Hepatocyte (in vitro differentiated cells): ENCODE data around the gene PHF20. TPM values are rescaled to one million over a fixed set of nuclear protein-coding genes. Genes with fewer than 3 reads are reported as not detected.
A peak's percentile ranks its signal among the peaks of the same experiment; 100 is the strongest.

Source experiments
- DNase-seq: peaks from one replicate; pipeline ENCODE4 v3.0.0-alpha.2; 2016; ENCODE audit warnings: low spot score
- H2AFZ ChIP-seq: fragments of 200-600 bp; sonication (generic); 2 replicates; pipeline ENCODE4 v1.6.0; 2016; ENCODE audit warnings: antibody characterized with exemption, mild to moderate bottlenecking
- H3K27ac ChIP-seq: fragments of 200-600 bp; sonication (generic); 2 replicates; pipeline ENCODE4 v1.5.1; 2016; ENCODE audit warnings: mild to moderate bottlenecking
- H3K27me3 ChIP-seq: fragments of 200-600 bp; sonication (generic); 2 replicates; pipeline ENCODE4 v1.6.1; 2016
- H3K36me3 ChIP-seq: fragments of 200-600 bp; sonication (generic); replicated peaks from 2 replicates; pipeline ENCODE4 v1.5.1; 2016; ENCODE audit warnings: low read depth; ENCODE audit not compliant: insufficient read depth
- H3K4me1 ChIP-seq: fragments of 200-600 bp; sonication (generic); 2 replicates; pipeline ENCODE4 v1.5.1; 2016; ENCODE audit warnings: mild to moderate bottlenecking, moderate library complexity; ENCODE audit not compliant: insufficient read depth
- H3K4me2 ChIP-seq: fragments of 200-600 bp; sonication (generic); 2 replicates; pipeline ENCODE4 v1.6.0; 2016
- H3K4me3 ChIP-seq: fragments of 200-600 bp; sonication (generic); 2 replicates; pipeline ENCODE4 v1.5.1; 2016; ENCODE audit warnings: mild to moderate bottlenecking
- H3K79me2 ChIP-seq: fragments of 200-600 bp; sonication (generic); 2 replicates; pipeline ENCODE4 v1.6.0; 2017; ENCODE audit warnings: mild to moderate bottlenecking
- H3K9me2 ChIP-seq: fragments of 200-600 bp; sonication (generic); replicated peaks from 2 replicates; pipeline ENCODE4 v1.6.0; 2017; ENCODE audit warnings: mild to moderate bottlenecking; ENCODE audit not compliant: insufficient read depth
- H3K9me3 ChIP-seq: fragments of 200-600 bp; sonication (generic); 2 replicates; pipeline ENCODE4 v1.5.1; 2016; ENCODE audit warnings: low read depth, mild to moderate bottlenecking
- H4K20me1 ChIP-seq: fragments of 200-600 bp; sonication (generic); 2 replicates; pipeline ENCODE4 v1.6.0; 2016; ENCODE audit warnings: mild to moderate bottlenecking; ENCODE audit not compliant: insufficient read depth, poor library complexity, severe bottlenecking
- CTCF ChIP-seq: fragments of 200-600 bp; sonication (generic); IDR thresholded peaks from 2 replicates; pipeline ENCODE4 v1.5.1; 2016; ENCODE audit warnings: antibody characterized with exemption, mild to moderate bottlenecking; ENCODE audit not compliant: poor library complexity
- EZH2 ChIP-seq: fragments of 200-600 bp; sonication (generic); IDR thresholded peaks from 2 replicates; pipeline ENCODE4 v1.6.1; 2016; ENCODE audit warnings: antibody characterized with exemption, mild to moderate bottlenecking, borderline replicate concordance
- EZH2phosphoT487 ChIP-seq: fragments of 200-600 bp; sonication (generic); IDR thresholded peaks from one replicate; pipeline ENCODE4 v1.6.1; 2018; ENCODE audit warnings: antibody characterized with exemption, mild to moderate bottlenecking, low read depth, moderate library complexity; ENCODE audit not compliant: unreplicated experiment, severe bottlenecking
- WGBS: methylation state at CpG from one replicate; pipeline ENCODE4 v1.1.6; 2016; ENCODE audit warnings: low lambda C conversion rate; ENCODE audit errors: missing lambda C conversion rate; 5-methylcytosine and 5-hydroxymethylcytosine counted together
- polyA plus RNA-seq: library from polyadenylated mRNA; unstranded; fragments of >200 nt; fragmentation: Nextera tagmentation; extraction: Ambion mirVana; gene quantifications from 2 replicates; pipeline ENCODE4 v1.2.1, GENCODE V29; 2016
- total RNA-seq: library from RNA; depleted of rRNA; stranded (reverse); fragments of >200 nt; gene quantifications from 2 replicates; pipeline ENCODE4 v1.2.3, GENCODE V29; 2014

The PHF20 gene
- total and polyA plus RNA-seq, 2 experiments from 2014 or later: 24.0 to 24.2 TPM

DNA sequence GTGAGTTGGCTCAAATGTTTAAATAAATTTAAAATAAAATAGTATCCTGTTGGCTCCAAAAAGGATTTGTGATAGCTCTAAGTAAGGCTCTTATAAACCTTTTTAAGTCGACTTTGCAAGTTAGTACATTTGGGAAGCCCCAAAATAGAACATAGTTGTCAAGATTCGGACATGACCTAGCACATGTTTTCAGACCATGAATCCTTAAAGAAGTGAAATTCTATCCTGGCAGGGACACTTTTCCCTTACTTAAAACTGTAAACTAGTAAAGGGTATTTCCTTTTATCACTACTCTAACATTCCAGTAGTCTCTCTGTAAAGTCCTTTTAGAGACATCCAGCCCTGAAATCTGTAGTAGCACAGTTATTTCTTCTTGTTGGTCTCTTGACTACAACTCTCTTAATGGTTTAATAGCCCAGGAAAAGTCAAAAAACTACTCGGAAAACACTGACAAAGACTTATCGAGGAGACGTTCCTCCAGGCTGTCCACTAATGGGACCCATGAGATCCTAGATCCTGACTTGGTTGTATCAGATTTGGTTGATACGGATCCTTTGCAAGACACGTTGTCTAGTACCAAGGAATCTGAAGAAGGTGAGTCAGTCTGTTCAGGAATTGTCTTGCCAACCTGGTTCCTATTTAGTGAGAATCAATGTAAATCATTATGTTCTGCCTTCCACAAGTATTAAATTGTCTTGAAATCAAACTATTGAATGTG lies 98.9 kb downstream of the PHF20 start:
- Histone ChIP-seq H3K4me1 (peaks cover under 1% of the 10 kb centered on the region), H3K27ac (peak overlapping the region; percentile 50), H3K36me3 (no peaks in the 10 kb centered on the region), H3K9me2 (no peaks in the 10 kb centered on the region), H4K20me1 (no peaks in the 10 kb centered on the region), H3K79me2 (no peaks in the 10 kb centered on the region), H3K27me3 (no peaks in the 10 kb centered on the region), H3K4me2 (peak overlapping the region; percentile 37), H3K9me3 (no peaks in the 10 kb centered on the region), H3K4me3 (no peak overlapping the region), H2AFZ (no peak overlapping the region)
- WGBS: 88% methylated on average over 7 of the region's 7 CpGs
- TF ChIP-seq CTCF (no peak), EZH2 (no peak)
- no peak for DNase-seq

DNA sequence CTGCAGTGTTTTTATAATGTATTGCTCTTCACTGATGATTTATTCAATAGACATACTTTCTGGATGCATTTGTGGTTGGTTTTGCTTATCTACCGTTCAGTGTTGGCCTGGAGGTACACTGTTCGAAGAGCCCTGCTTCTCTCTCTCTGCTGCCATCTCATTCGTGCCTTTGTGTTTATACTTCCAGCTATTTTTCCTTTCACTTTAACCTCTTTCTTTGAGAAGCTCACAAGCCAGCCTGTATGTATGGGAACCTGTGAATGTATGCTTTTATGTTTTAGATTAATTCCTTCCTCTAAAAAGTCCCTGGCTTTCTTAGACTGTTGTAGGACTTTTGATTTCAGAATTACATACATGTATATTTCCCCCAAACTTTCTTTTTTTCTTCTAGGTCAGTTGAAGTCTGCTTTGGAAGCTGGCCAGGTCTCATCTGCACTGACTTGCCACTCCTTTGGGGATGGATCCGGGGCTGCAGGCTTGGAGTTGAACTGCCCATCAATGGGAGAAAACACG lies 99.5 kb downstream of the PHF20 start:
- Histone ChIP-seq H3K4me1 (peaks cover 5% of the 10 kb centered on the region), H4K20me1 (no peaks in the 10 kb centered on the region), H3K79me2 (no peaks in the 10 kb centered on the region), H3K4me3 (no peak overlapping the region), H2AFZ (no peak overlapping the region), H3K36me3 (no peaks in the 10 kb centered on the region), H3K27ac (peak overlapping the region; percentile 50), H3K9me2 (no peaks in the 10 kb centered on the region), H3K27me3 (no peaks in the 10 kb centered on the region), H3K9me3 (no peaks in the 10 kb centered on the region), H3K4me2 (peak overlapping the region; percentile 37)
- DNase-seq: no peak
- WGBS: 78% methylated on average over 5 of the region's 5 CpGs
- no peak for TF ChIP-seq EZH2
- no peak for TF ChIP-seq CTCF
- TF ChIP-seq EZH2phosphoT487: no peak

DNA sequence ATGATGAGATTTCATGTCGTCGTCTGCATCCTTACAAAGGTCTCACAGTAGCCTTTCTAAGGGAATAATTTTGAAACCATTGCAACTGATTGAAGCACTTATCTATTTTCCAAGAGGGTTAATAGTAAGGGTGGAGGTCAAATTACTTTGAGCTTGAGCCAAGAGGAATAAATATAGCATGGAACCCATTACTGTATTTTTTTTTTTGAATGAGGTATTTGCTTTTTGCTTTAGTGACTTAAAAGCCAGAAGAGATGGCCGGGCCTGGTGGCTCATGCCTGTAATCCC lies 104.2 kb downstream of the PHF20 start:
- Histone ChIP-seq H3K9me2 (no peaks in the 10 kb centered on the region), H3K4me2 (peak overlapping the region; percentile 32), H2AFZ (no peak overlapping the region), H3K36me3 (no peaks in the 10 kb centered on the region), H3K4me1 (peaks cover 5% of the 10 kb centered on the region), H3K27ac (peak overlapping the region; percentile 93), H3K27me3 (no peaks in the 10 kb centered on the region), H4K20me1 (no peaks in the 10 kb centered on the region), H3K9me3 (no peaks in the 10 kb centered on the region), H3K4me3 (no peak overlapping the region), H3K79me2 (peaks cover 3% of the 10 kb centered on the region)
- 85% methylated on average over 3 of the region's 3 CpGs for WGBS
- DNase-seq: no peak
- TF ChIP-seq EZH2: no peak
- no peak for TF ChIP-seq EZH2phosphoT487
- TF ChIP-seq CTCF: no peak
